ENCODE results near the gene PHF12. TPM values are rescaled to one million over a fixed set of nuclear protein-coding genes. Genes with fewer than 3 reads are reported as not detected.
A peak's percentile ranks its signal among the peaks of the same experiment; 100 is the strongest.

Gene PHF12
- total RNA-seq, 4 donors from 2014 or later, result 54.8 to 114 (median 72.9) TPM

GRCh38 chr17:28910534-28910933 lies 40.8 kb downstream of the PHF12 start:
- Histone ChIP-seq H3K4me1 (peaks cover 0 to 33% (median 2%) of the 10 kb centered on the region in 4 donors), H3K36me3 (peaks cover 0 to 92% (median 0%) of the 10 kb centered on the region in 3 donors), H3K27me3 (no peaks in the 10 kb centered on the region), H3K9me3 (no peaks in the 10 kb centered on the region), H3K27ac (no peak overlapping the region), H3K4me3 (no peak overlapping the region)
- no peak for DNase-seq
- no peak for TF ChIP-seq CTCF (IDR thresholded peaks at IDR 0.05)

- TF ChIP-seq CTCF (IDR thresholded peaks at IDR 0.05) (no peak), POLR2A (IDR thresholded peaks at IDR 0.05) (no peak)
- Histone ChIP-seq H3K36me3 (peaks cover 0 to 75% (median 0%) of the 10 kb centered on the region in 3 donors), H3K27ac (peak overlapping the region; percentile 6 to 73 (median 53))
These were observed 42.6 kb downstream of the PHF12 start for GRCh38 chr17:28908640-28909167.

GRCh38 chr17:28907709-28908475 lies 43.4 kb downstream of the PHF12 start:
- H3K27ac ChIP-seq, result peak overlapping the region; percentile 6 to 73 (median 53)
- H3K36me3 ChIP-seq, result peaks cover 0 to 67% (median 0%) of the 10 kb centered on the region in 3 donors
- DNase-seq, result no peak

More at GRCh38 chr17:28908640-28909167, 42.6 kb downstream of the PHF12 start:
- peaks cover 0 to 33% (median 2%) of the 10 kb centered on the region in 4 donors for H3K4me1 ChIP-seq
- no peak overlapping the region for H3K4me3 ChIP-seq
- H3K9me3 ChIP-seq, result no peaks in the 10 kb centered on the region
- H3K27me3 ChIP-seq, result no peaks in the 10 kb centered on the region
- DNase-seq, result peak in 1 of 3 donors; percentile 61

GRCh38 chr17:28906706-28907438 lies 44.4 kb downstream of the PHF12 start:
- H3K4me3 ChIP-seq, result no peak overlapping the region
- DNase-seq, result no peak
- peaks cover 0 to 57% (median 0%) of the 10 kb centered on the region in 3 donors for H3K36me3 ChIP-seq
- H3K4me1 ChIP-seq, result peaks cover 0 to 23% (median 1%) of the 10 kb centered on the region in 4 donors
- no peaks in the 10 kb centered on the region for H3K27me3 ChIP-seq
- H3K9me3 ChIP-seq, result no peaks in the 10 kb centered on the region
- TF ChIP-seq CTCF (IDR thresholded peaks at IDR 0.05) (no peak), POLR2A (IDR thresholded peaks at IDR 0.05) (no peak)
- H3K27ac ChIP-seq, result peak overlapping the region in 2 of 4 donors; percentile 5 to 73

More at GRCh38 chr17:28907709-28908475, 43.4 kb downstream of the PHF12 start:
- peaks cover 0 to 29% (median 2%) of the 10 kb centered on the region in 4 donors for H3K4me1 ChIP-seq
- H3K9me3 ChIP-seq, result no peaks in the 10 kb centered on the region
- no peaks in the 10 kb centered on the region for H3K27me3 ChIP-seq
- no peak overlapping the region for H3K4me3 ChIP-seq
- TF ChIP-seq POLR2A (IDR thresholded peaks at IDR 0.05) (no peak), CTCF (IDR thresholded peaks at IDR 0.05) (no peak)

GRCh38 chr17:28906276-28906675 lies 45.0 kb downstream of the PHF12 start:
- H3K27ac ChIP-seq, result no peak overlapping the region
- no peak for DNase-seq
- TF ChIP-seq CTCF (IDR thresholded peaks at IDR 0.05) (no peak), POLR2A (IDR thresholded peaks at IDR 0.05) (no peak)
- H3K4me3 ChIP-seq, result no peak overlapping the region
- H3K9me3 ChIP-seq, result no peaks in the 10 kb centered on the region
- peaks cover 0 to 51% (median 0%) of the 10 kb centered on the region in 3 donors for H3K36me3 ChIP-seq
- H3K4me1 ChIP-seq, result peaks cover 0 to 26% (median 4%) of the 10 kb centered on the region in 4 donors
- no peaks in the 10 kb centered on the region for H3K27me3 ChIP-seq

Data from Peyer's patch (tissue), 4 donors.